Mesodermal cell (in vitro differentiated cells): ENCODE results near the gene ADIRF.
"Not testable (repeated sequence)": the region's sequence is repeated elsewhere in the genome, so short reads cannot be mapped to it uniquely, and the experiment has no call there.

ENCODE experiments used
- H3K27ac ChIP-seq: 2 replicates; pipeline ENCODE4 v1.7.0; 2013; ENCODE audit warnings: mild to moderate bottlenecking, low read depth, low read length, moderate library complexity; ENCODE audit not compliant: severe bottlenecking
- H3K36me3 ChIP-seq: 2 replicates; pipeline ENCODE4 v1.7.1; 2013; ENCODE audit warnings: mild to moderate bottlenecking, low read length, moderate library complexity; ENCODE audit not compliant: control insufficient read depth, insufficient read depth
- H3K4me1 ChIP-seq: one replicate; pipeline ENCODE4 v1.7.1; 2013; ENCODE audit warnings: mild to moderate bottlenecking, low read length; ENCODE audit not compliant: insufficient read depth, control insufficient read depth, poor library complexity, severe bottlenecking
- H3K4me3 ChIP-seq: 2 replicates; pipeline ENCODE4 v1.7.0; 2013; ENCODE audit warnings: low read length, control low read depth, mild to moderate bottlenecking; ENCODE audit not compliant: insufficient read depth, poor library complexity, severe bottlenecking; ENCODE audit errors: extremely low read depth
- H3K9me3 ChIP-seq: 2 replicates; pipeline ENCODE4 v1.7.1; 2013; ENCODE audit warnings: mild to moderate bottlenecking, low read length, moderate library complexity; ENCODE audit not compliant: control insufficient read depth
- WGBS, 2 experiments: methylation state at CpG; one replicate each; pipeline ENCODE4 v1.1.5; 2013; ENCODE audit warnings: missing lambda C conversion rate in 2 of 2; ENCODE audit not compliant: insufficient coverage in 2 of 2; 5-methylcytosine and 5-hydroxymethylcytosine counted together

ADIRF gene

DNA sequence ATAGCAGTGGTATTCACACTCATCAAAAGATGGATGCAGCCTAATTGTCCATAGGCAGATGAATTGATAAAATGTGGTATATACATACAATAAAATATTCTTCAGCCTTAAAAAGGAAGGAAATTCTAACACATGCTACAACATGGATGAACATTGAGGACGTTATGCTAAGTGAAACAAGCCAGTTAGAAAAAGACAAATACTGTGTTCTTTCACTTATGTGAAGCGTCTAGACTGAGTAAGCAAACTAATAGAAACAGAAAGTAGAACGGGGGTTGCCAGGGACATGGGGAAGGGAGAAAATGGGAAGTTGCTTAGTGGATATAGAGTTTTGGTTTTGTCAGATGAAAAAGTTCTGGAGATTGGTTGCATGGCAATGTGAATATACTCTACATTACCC lies 45.2 kb downstream of the ADIRF start:
- H3K9me3 ChIP-seq, H3K4me3 ChIP-seq, H3K27ac ChIP-seq, H3K4me1 ChIP-seq, H3K36me3 ChIP-seq: not testable (repeated sequence)
- no CpG with 5 or more reads among the region's 3 CpGs for WGBS, 2 experiments

DNA sequence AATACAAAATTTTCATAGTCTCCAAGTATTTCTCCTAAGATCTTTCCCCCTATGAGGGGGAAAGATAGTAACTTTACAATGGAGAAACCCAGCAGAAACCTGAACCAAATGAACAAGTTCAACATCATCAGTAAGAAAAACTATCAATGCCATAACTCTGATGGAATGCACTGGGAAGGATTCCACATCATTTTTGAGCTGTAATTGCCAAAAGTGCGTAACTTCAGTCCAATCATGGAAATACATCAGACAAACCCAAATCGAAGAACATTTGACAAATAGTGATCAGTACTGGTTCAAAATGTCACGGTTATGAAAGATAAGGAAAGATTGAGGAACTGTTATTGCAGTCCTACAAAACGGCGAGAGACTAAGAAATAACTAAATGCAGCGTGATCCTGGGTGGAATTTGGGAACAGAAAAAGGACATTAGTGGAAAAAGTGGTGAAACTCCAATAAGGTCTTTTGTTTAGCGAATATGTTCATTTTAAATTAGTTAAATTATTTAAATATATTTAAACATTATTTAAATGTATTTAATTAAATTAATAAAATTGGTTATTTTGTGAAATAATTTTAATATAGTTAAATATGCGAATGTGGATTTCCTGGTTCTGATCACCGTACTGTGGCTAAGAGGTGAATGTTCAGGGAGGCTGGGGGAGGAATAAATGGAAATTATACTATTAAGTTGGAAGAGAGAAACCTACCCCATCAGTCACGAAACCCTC lies 46.9 kb downstream of the ADIRF start:
- H3K4me3 ChIP-seq, H3K9me3 ChIP-seq, H3K27ac ChIP-seq, H3K4me1 ChIP-seq, H3K36me3 ChIP-seq: not testable (repeated sequence)
- no CpG with 5 or more reads among the region's 10 CpGs for WGBS, 2 experiments

DNA sequence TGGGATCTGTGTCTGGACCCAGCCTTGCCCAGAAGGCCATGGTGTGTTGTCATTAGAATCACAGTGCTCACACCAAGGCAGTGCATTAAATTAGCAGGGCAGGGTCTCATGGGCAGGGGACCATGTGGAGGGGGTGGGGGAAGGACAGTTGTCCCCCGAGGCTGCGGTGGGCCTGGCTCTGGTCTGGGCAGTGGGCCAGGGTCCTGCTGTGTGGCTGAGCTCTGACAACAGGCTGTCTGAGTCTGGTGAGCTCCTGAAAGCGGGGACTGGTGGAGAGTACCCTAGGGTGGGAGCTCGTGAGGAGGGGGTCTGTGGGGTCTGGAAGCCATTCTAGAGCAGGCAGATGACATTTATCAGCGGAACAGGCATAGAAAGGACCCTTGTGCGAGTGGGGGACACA lies 49.8 kb downstream of the ADIRF start:
- H3K4me1 ChIP-seq, H3K36me3 ChIP-seq, H3K27ac ChIP-seq, H3K9me3 ChIP-seq, H3K4me3 ChIP-seq: not testable (repeated sequence)
- 86 to 100% methylated on average over 1 to 2 of the region's 6 CpGs for WGBS, 2 experiments

DNA sequence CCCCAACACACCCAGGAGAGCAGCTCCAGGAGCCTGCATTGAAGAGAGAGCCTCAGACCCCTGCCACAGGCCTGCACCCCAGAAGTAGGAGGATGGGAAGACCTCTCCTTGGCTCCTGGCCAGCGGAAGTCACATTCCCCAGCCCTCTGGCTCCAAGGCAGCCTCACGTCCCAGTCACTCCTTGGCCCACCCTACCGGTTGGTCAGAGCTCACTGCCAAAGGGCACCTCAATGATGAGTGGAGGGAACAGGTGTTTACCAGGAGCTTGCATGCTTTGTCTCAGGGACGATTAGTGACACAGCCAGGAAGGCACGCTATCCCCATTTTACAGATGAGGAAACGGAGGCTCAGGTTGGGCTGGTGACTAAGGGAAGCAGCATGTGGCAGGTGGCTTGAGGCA lies 50.8 kb downstream of the ADIRF start:
- H3K4me1 ChIP-seq, H3K36me3 ChIP-seq, H3K9me3 ChIP-seq, H3K27ac ChIP-seq, H3K4me3 ChIP-seq: not testable (repeated sequence)
- 91% methylated on average over 4 of the region's 6 CpGs for WGBS, 2 experiments

DNA sequence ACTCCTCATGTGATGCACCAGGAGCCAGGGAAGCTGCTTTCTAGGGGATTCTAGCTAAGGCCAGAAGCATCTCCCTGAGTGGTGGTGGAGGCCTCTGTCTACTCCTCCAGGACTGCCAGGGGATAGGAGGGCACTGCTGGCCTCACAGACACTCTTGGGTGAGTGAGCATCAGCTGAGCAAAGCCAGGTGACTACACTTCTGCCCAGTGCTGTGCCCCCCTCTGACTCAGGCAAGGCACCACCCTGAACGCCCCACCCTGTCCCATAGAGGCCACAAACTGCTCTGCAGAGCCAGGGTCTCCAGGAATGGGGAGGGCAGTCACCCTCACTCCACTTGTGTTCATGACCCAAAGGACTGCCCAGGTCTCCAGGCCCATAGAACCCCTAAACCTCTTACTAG lies 51.2 kb downstream of the ADIRF start:
- H3K4me1 ChIP-seq, H3K4me3 ChIP-seq, H3K27ac ChIP-seq, H3K9me3 ChIP-seq, H3K36me3 ChIP-seq: not testable (repeated sequence)
- WGBS, 2 experiments = no CpG with 5 or more reads among the region's 1 CpG

DNA sequence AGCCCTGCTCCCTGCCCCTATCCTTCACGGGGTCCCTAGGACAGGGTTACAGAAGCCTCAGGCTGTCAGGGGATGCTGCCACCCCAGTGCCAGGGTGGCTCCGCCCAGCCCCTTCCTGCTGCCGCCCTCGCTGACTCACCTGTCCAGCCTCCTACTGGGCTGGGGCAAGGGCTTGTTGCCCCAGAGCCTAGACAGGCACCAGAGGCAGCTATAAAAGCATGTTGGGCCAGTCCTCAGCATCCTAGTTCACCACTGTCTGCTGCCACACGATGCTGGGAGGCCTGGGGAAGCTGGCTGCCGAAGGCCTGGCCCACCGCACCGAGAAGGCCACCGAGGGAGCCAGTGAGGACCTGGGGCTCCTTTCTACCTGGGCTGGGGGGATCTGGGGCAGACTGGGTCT lies 51.8 kb downstream of the ADIRF start, which contains the start of gene FAM25A:
TSS of gene FAM25A (plus strand) at position 239 of the 400 bp plus-strand sequence. CDS start at position 270, 31 bp downstream.
- H3K9me3 ChIP-seq, H3K4me3 ChIP-seq, H3K27ac ChIP-seq, H3K36me3 ChIP-seq, H3K4me1 ChIP-seq: not testable (repeated sequence)
- 91 to 97% methylated on average over 6 of the region's 9 CpGs for WGBS, 2 experiments
